Upper lobe of left lung (tissue), 6 donors: ENCODE results near the gene HNRNPUL1. TPM values are rescaled to one million over a fixed set of nuclear protein-coding genes. Genes with fewer than 3 reads are reported as not detected.
A peak's percentile ranks its signal among the peaks of the same experiment; 100 is the strongest.

ENCODE experiments used
- ATAC-seq, 2 donors: fragments of 200-7000 bp; cut with Tn5 transposase; one replicate each; pipeline ENCODE4 v1.9.1; 2022; ENCODE audit warnings: mild to moderate bottlenecking in 2 of 2, moderate library complexity in 2 of 2; ENCODE audit not compliant: low FRiP score in 2 of 2
- DNase-seq, 2 donors: peaks; one replicate each; pipeline ENCODE4 v3.0.0-alpha.2; 2019 to 2020
- H3K27ac ChIP-seq, 4 donors: fragments of 200-600 bp; sonication (generic); one replicate each; pipeline ENCODE4 v1.5.1; 2016 to 2019
- H3K27me3 ChIP-seq, 4 donors: fragments of 200-600 bp; sonication (generic); one replicate each; pipeline ENCODE4 v1.5.1; 2017 to 2019
- H3K36me3 ChIP-seq, 4 donors: fragments of 200-600 bp; sonication (generic); one replicate each; pipeline ENCODE4 v1.5.1; 2016 to 2019
- H3K4me1 ChIP-seq, 4 donors: fragments of 200-600 bp; sonication (generic); one replicate each; pipeline ENCODE4 v1.5.1; 2018 to 2019
- H3K4me3 ChIP-seq, 4 donors: fragments of 200-600 bp; sonication (generic); one replicate each; pipeline ENCODE4 v1.5.1; 2017 to 2019; ENCODE audit warnings: mild to moderate bottlenecking in 2 of 4, moderate library complexity in 1 of 4
- H3K9me3 ChIP-seq, 4 donors: fragments of 200-600 bp; sonication (generic); one replicate each; pipeline ENCODE4 v1.5.1; 2018 to 2019
- CTCF ChIP-seq, 6 experiments: fragments of 450-650 bp in 4 of 6; fragments of 200-600 bp in 2 of 6; sonication (generic) in 2 of 6; IDR thresholded peaks; one replicate each; pipeline ENCODE4 v1.5.1; 2016 to 2019; ENCODE audit warnings: antibody characterized with exemption in 6 of 6
- EP300 ChIP-seq, 4 donors: sonication (generic); formaldehyde crosslinking; IDR thresholded peaks; one replicate each; pipeline ENCODE4 v1.5.1; 2017; ENCODE audit warnings: antibody characterized with exemption in 4 of 4, control low read depth in 2 of 4
- POLR2A ChIP-seq, 4 donors: fragments of 450-650 bp; IDR thresholded peaks; one replicate each; pipeline ENCODE4 v1.5.1; 2016 to 2017; ENCODE audit warnings: antibody characterized with exemption in 4 of 4, mild to moderate bottlenecking in 2 of 4
- POLR2AphosphoS5 ChIP-seq, 2 donors: sonication (generic); formaldehyde crosslinking; IDR thresholded peaks; one replicate each; pipeline ENCODE4 v1.5.1; 2017; ENCODE audit warnings: antibody characterized with exemption in 2 of 2
- WGBS, 2 donors: methylation state at CpG; one replicate each; pipeline ENCODE4 v1.1.5; 2017 to 2018; 5-methylcytosine and 5-hydroxymethylcytosine counted together
- total RNA-seq, 6 donors: library from RNA; depleted of rRNA in 4 of 6; stranded (reverse); fragments of >200 nt in 4 of 6; gene quantifications; one replicate each; pipeline versions ENCODE4 v1.1.0 to v1.2.1, GENCODE V29; 2016 to 2021
- donor health status: DM: no; HTN: no; CAD: no; lungs with moderate emphysema.
- donor health status: DM: no; HTN: yes; CAD: no; lungs with severe emphysema.

HNRNPUL1 gene
- total RNA-seq, 6 donors from 2014 or later: 152 to 351 (median 211) TPM

- Histone ChIP-seq H3K27me3 (no peaks in the 10 kb centered on the region), H3K36me3 (peaks cover 0 to 23% (median 18%) of the 10 kb centered on the region in 4 donors), H3K4me1 (peaks cover 75 to 91% (median 82%) of the 10 kb centered on the region in 4 donors), H3K4me3 (peak overlapping the region in 3 of 4 donors; percentile 16 to 49 (median 32)), H3K9me3 (no peaks in the 10 kb centered on the region), H3K27ac (peak overlapping the region; percentile 79 to 90 (median 85))
- WGBS, 2 donors: 9 to 12% methylated on average over 5 to 9 of the region's 10 CpGs
- no peak for TF ChIP-seq EP300 (IDR thresholded peaks at IDR 0.05)
- no peak for TF ChIP-seq POLR2A (IDR thresholded peaks at IDR 0.05)
- no peak for TF ChIP-seq CTCF (IDR thresholded peaks at IDR 0.05)
- TF ChIP-seq POLR2AphosphoS5 (IDR thresholded peaks at IDR 0.05): no peak
- DNase-seq (no peak), ATAC-seq (no peak)
Measured at GRCh38 chr19:41325640-41325946, 61.4 kb downstream of the HNRNPUL1 start.

GRCh38 chr19:41325947-41326706 is 62.0 kb downstream of the HNRNPUL1 start:
- peak overlapping the region in 3 of 4 donors; percentile 16 to 49 (median 32) for H3K4me3 ChIP-seq
- ATAC-seq (no peak), DNase-seq (peak in 1 of 2 donors; percentile 79)
- no peak for TF ChIP-seq CTCF (IDR thresholded peaks at IDR 0.05)
- TF ChIP-seq POLR2A (IDR thresholded peaks at IDR 0.05): peak in 1 of 4 donors; percentile 21
- TF ChIP-seq POLR2AphosphoS5 (IDR thresholded peaks at IDR 0.05): peak in 1 of 2 donors; percentile 21
- H3K36me3 ChIP-seq: peaks cover 0 to 23% (median 16%) of the 10 kb centered on the region in 4 donors
- peaks cover 77 to 94% (median 84%) of the 10 kb centered on the region in 4 donors for H3K4me1 ChIP-seq
- H3K27me3 ChIP-seq: no peaks in the 10 kb centered on the region
- 31 to 32% methylated on average over 11 to 22 of the region's 30 CpGs for WGBS, 2 donors
- H3K9me3 ChIP-seq: no peaks in the 10 kb centered on the region
- H3K27ac ChIP-seq: peak overlapping the region; percentile 79 to 90 (median 85)

DNA sequence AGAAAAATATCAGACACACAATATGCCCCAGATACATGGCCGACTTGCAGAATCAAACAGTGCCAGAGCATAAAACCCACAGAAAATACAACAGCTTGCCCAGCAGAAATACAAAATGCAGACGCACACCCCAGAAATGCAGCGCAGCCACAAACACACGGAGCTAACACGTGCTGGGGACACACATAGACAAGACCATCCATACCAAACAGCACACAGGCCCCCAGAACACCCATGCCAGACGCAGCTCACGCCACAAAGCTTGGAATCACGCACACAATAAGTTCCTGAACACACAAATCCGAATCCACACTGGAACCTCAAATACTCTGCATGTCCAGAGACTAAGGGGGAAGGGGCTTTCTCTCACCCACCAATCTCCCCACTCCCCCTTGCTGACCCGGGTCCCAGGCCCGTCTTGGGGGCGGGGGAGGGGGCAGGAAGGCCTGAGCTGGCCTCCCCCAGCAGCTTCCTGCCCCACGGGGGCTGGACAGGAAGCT is 63.0 kb downstream of the HNRNPUL1 start:
- Histone ChIP-seq H3K4me1 (peaks cover 67 to 88% (median 75%) of the 10 kb centered on the region in 4 donors), H3K27ac (peak overlapping the region; percentile 84 to 91 (median 88)), H3K9me3 (no peaks in the 10 kb centered on the region), H3K36me3 (peaks cover 1 to 28% (median 22%) of the 10 kb centered on the region in 4 donors), H3K27me3 (no peaks in the 10 kb centered on the region), H3K4me3 (peak overlapping the region in 3 of 4 donors; percentile 36 to 49 (median 44))
- 28 to 37% methylated on average over 9 to 13 of the region's 13 CpGs for WGBS, 2 donors
- no peak for TF ChIP-seq POLR2A (IDR thresholded peaks at IDR 0.05)
- TF ChIP-seq CTCF (IDR thresholded peaks at IDR 0.05): no peak
- no peak for TF ChIP-seq EP300 (IDR thresholded peaks at IDR 0.05)
- TF ChIP-seq POLR2AphosphoS5 (IDR thresholded peaks at IDR 0.05): no peak
- ATAC-seq: no peak
- no peak for DNase-seq

- H3K27me3 ChIP-seq: no peaks in the 10 kb centered on the region
- H3K4me1 ChIP-seq: peaks cover 67 to 82% (median 71%) of the 10 kb centered on the region in 4 donors
- DNase-seq (peak; percentile 94), ATAC-seq (peak; percentile 59 to 89)
- H3K9me3 ChIP-seq: no peaks in the 10 kb centered on the region
- WGBS, 2 donors: 20 to 26% methylated on average over 4 to 6 of the region's 33 CpGs
- H3K4me3 ChIP-seq: peak overlapping the region in 3 of 4 donors; percentile 36 to 49 (median 44)
- TF ChIP-seq CTCF (IDR thresholded peaks at IDR 0.05) (peak in 1 of 6 experiments; percentile 18), EP300 (IDR thresholded peaks at IDR 0.05) (peak in 1 of 4 donors; percentile 8), POLR2A (IDR thresholded peaks at IDR 0.05) (peak in 1 of 4 donors; percentile 65), POLR2AphosphoS5 (IDR thresholded peaks at IDR 0.05) (peak; percentile 64 to 75)
- peaks cover 3 to 30% (median 22%) of the 10 kb centered on the region in 4 donors for H3K36me3 ChIP-seq
- peak overlapping the region; percentile 84 to 91 (median 88) for H3K27ac ChIP-seq
Measured at GRCh38 chr19:41327576-41328156, 63.5 kb downstream of the HNRNPUL1 start.
